ENCODE measurements around the gene CHTF18.

DNA sequence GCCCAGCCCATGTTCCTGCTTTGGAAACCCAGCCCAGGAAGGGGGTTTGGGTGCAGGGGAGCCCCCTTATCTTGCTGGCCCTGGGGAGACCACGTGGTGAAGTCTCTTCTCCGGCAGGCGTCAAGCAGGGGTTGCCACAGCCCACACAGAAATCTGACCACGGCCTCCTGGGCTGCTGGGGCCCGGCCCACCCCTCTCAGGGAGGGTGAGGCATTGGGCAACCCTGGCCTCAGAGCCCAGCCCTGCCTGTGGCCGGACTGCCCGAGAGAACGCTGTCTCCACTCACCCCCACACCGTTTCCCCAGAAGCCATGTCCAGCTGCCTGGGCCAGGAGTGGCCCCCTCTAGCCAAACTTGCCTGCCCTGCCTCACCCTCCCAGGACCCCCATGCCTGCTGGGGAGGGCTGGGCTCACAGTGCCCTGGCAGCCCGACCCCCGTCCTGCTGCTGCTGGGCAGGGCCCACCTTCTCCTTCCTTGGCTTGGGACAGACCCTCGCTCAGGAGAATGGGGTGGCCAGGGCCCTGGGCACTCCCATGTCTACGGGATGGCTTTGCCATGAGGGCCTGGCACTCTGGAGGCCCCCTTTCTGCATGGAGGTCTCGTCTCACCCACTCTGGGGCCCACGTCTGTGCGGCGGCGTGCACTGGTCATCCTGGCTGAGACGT is 6.9 kb upstream of the CHTF18 start:
- no peak for TF ChIP-seq CTCF (IDR thresholded peaks at IDR 0.05)
- TF ChIP-seq POLR2A (IDR thresholded peaks at IDR 0.05; ENCODE audit: low read depth) = no peak
- TF ChIP-seq POLR2AphosphoS5 (IDR thresholded peaks at IDR 0.05) = no peak
- TF ChIP-seq EP300 (IDR thresholded peaks at IDR 0.05) = no peak
